C4-2B (cell line): ENCODE measurements around the gene CCR5AS.

Experiments
- CTCF ChIP-seq: fragments of 450-650 bp; conservative IDR thresholded peaks from 2 replicates; pipeline ENCODE4 v1.5.1; 2017; ENCODE audit warnings: mild to moderate bottlenecking
- ZFX ChIP-seq: fragments of 450-650 bp; IDR thresholded peaks from 2 replicates; pipeline ENCODE4 v1.6.1; 2017

DNA sequence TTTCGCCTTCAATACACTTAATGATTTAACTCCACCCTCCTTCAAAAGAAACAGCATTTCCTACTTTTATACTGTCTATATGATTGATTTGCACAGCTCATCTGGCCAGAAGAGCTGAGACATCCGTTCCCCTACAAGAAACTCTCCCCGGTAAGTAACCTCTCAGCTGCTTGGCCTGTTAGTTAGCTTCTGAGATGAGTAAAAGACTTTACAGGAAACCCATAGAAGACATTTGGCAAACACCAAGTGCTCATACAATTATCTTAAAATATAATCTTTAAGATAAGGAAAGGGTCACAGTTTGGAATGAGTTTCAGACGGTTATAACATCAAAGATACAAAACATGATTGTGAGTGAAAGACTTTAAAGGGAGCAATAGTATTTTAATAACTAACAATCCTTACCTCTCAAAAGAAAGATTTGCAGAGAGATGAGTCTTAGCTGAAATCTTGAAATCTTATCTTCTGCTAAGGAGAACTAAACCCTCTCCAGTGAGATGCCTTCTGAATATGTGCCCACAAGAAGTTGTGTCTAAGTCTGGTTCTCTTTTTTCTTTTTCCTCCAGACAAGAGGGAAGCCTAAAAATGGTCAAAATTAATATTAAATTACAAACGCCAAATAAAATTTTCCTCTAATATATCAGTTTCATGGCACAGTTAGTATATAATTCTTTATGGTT, 35.9 kb downstream of the CCR5AS start, which contains the start of gene CCR5:
- no peak for TF ChIP-seq CTCF
- TF ChIP-seq ZFX = no peak
